OCI-LY7 (cell line): ENCODE data around the gene ZMAT5.

Experiments used
- EZH2phosphoT487 ChIP-seq: fragments of 200-600 bp; sonication (generic); IDR thresholded peaks from 2 replicates; pipeline ENCODE4 v1.6.1; 2018; ENCODE audit warnings: low read depth, borderline replicate concordance, mild to moderate bottlenecking, mixed run types, antibody characterized with exemption, low read length, moderate library complexity, mixed read lengths
- TF ChIP-seq, protein P1 (sequence below): fragments of 200-600 bp; sonication (generic); conservative IDR thresholded peaks from 2 replicates; pipeline ENCODE4 v1.5.1; 2014; ENCODE audit warnings: mild to moderate bottlenecking, antibody characterized with exemption, low read length, moderate library complexity, mixed read lengths

DNA sequence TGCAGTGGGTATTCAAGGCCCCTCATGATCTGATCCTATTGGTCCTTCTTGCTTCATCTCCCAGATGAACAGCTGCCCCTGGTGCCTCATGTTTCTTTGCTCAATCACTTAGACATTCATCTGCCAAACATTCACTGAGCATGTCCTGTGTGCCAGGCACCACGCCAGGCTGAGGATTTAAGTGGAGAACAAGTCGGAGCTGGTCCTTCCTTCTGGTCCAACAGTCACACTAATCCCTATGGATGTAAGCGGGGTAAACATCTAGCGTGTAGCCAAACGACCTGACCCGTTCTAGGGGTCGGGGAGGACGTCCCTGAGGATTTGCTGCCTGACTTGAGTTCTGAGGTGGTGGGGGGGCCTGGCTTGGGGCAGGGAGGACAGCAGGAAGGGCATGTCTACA lies 21.9 kb downstream of the ZMAT5 start:
- TF ChIP-seq, protein P1, sequence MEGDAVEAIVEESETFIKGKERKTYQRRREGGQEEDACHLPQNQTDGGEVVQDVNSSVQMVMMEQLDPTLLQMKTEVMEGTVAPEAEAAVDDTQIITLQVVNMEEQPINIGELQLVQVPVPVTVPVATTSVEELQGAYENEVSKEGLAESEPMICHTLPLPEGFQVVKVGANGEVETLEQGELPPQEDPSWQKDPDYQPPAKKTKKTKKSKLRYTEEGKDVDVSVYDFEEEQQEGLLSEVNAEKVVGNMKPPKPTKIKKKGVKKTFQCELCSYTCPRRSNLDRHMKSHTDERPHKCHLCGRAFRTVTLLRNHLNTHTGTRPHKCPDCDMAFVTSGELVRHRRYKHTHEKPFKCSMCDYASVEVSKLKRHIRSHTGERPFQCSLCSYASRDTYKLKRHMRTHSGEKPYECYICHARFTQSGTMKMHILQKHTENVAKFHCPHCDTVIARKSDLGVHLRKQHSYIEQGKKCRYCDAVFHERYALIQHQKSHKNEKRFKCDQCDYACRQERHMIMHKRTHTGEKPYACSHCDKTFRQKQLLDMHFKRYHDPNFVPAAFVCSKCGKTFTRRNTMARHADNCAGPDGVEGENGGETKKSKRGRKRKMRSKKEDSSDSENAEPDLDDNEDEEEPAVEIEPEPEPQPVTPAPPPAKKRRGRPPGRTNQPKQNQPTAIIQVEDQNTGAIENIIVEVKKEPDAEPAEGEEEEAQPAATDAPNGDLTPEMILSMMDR, result no peak
- TF ChIP-seq EZH2phosphoT487, result no peak
